GM12864 (cell line): ENCODE data around the gene RPL37A.

Experiments used
- DNase-seq: peaks from one replicate; pipeline ENCODE4 v3.0.0-alpha.2; 2011; ENCODE audit warnings: low read depth
- H3K4me3 ChIP-seq: 2 replicates; pipeline ENCODE4 v1.5.1; 2011; ENCODE audit warnings: mild to moderate bottlenecking, low read depth, low read length, control low read depth
- CTCF ChIP-seq: IDR thresholded peaks from 2 replicates; pipeline ENCODE4 v1.5.1; 2011; ENCODE audit warnings: low read depth, mild to moderate bottlenecking, moderate library complexity, low read length, control low read depth, inconsistent platforms; ENCODE audit errors: missing control alignments

The RPL37A gene

DNA sequence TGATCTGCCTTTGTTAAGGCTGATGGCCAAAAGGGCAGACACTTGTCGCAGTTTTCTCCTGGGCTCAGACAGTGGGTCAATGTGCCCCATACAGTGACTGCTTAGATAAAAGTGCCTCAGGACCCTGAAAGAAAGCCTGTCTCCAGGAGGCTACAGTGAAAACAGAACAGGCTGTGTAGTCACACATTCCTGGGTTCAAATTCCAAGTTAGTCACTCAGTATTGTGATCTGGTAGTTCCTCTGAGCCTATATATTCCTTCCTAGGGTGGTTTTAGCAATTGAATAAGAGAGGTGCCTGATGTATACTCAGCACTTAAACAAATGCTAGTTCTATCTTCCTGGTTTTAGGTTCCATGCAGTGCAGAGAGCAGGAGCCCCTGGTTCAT, 54.4 kb downstream of the RPL37A start:
- DNase-seq: no peak

More for the DNA sequence above, 54.4 kb downstream of the RPL37A start:
- no peak overlapping the region for H3K4me3 ChIP-seq
- TF ChIP-seq CTCF: no peak
